HS-5 (cell line): ENCODE data around the gene MYB.
A peak's percentile ranks its signal among the peaks of the same experiment; 100 is the strongest.

ENCODE experiments used
- DNase-seq: peaks from one replicate; pipeline ENCODE4 v3.0.0-alpha.2; 2012; ENCODE audit warnings: low read depth

Gene MYB

GRCh38 chr6:135189344-135189743 lies 8.2 kb downstream of the MYB start:
- DNase-seq, result no peak

DNA sequence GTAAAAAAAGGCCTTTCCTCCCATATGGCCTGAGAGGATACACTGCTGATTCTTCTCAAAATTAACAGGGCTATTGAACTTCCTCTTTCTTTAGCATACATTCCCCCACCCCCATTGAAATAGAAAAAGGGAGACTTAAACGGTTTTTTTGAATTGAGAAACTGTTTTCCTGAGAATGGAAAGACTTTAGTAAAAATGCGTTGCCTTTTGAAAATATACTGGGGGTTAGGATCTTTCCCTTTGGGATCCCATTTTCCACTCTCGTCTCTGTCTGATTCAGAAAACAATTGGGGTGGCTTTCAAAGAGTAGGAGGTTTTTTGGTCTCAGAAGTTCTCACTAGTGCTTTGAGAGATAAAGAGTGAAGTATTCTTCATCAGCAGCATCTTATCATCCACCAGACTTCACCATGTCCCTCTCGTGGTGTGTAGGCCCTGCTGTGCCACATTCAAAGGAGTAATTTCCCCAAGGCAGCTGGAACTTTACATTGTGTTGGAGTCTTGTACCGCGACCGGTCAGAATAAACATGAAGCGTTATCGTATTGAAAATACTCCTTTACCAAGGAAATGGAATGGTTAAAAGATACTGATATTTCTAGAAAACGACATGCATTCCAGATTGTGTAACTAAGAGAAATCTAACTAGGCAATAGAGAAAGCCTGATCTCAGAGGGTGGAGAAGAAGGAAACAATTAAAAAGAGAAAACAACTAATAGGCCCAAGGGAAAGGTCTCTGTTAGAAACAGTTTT lies 10.6 kb downstream of the MYB start:
- no peak for DNase-seq

- no peak for DNase-seq
These were observed 11.4 kb downstream of the MYB start for GRCh38 chr6:135192256-135193174.

GRCh38 chr6:135193221-135193620 lies 12.1 kb downstream of the MYB start:
- no peak for DNase-seq

- no peak for DNase-seq
These were observed 13.9 kb downstream of the MYB start for GRCh38 chr6:135195041-135195440.

GRCh38 chr6:135195522-135195921 lies 14.4 kb downstream of the MYB start:
- no peak for DNase-seq

- no peak for DNase-seq
These were observed 15.8 kb downstream of the MYB start for GRCh38 chr6:135196739-135197510.

DNA sequence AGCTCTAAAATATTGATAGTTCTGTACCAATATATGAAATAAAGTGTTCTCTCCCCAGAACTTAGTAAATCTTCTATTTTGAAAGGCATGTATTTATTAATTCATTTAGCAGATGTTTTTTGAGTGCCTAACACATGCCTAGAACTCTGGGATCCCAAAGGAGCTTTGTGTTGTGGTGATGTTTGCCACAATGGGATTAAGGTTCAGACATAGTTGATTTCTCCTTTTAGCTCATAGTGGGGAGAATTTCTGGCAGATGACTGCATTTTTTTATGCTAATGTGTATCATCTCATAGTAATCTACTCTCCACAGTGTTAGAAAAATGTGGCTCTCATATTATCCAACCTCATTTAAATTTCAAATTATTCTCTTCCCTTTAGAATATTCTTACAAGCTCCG lies 21.7 kb downstream of the MYB start:
- no peak for DNase-seq

DNA sequence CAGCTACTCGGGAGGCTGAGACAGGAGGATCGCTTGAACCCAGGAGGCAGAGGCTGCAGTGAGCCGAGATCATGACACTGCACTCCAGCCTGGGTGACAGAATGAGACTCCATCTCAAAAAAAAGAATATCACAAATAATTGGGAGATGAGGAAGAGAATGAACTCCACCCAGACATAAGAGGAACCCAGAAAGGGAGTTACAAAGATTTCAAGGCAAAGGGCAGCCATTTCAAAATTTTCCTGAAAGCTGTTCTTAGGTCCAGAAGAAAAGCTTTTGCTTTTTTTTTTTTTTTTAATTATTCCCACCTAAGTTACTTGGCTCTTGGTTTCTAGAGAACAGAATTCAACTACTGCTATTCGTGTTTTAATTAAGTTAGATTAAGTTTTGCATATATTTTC lies 23.8 kb downstream of the MYB start:
- DNase-seq, result no peak

GRCh38 chr6:135209803-135210202 lies 28.7 kb downstream of the MYB start:
- no peak for DNase-seq

GRCh38 chr6:135210632-135211305 lies 29.7 kb downstream of the MYB start:
- DNase-seq, result no peak

DNA sequence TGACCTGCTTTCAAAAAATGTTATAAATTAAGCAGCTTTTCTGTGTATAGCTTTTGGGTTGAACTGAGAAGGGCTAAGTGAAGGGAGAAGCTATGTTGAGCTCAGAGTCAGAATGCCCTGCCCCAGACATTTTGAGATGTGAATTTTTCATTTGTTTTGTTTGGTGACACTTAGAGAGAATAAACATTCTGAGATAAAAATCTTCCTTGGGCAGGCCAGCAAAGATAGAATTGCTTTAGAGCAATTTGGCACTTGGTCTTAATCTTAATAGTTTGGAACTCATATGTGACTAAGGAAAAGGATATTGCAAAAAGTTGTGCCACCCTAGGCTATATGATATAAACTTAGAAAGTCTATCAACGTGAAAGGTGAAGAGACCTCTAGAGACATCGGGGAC lies 30.2 kb downstream of the MYB start:
- no peak for DNase-seq

- peak; percentile 25 for DNase-seq
These were observed 31.1 kb downstream of the MYB start for GRCh38 chr6:135212020-135212806.

- DNase-seq, result peak; percentile 13
These were observed 31.8 kb downstream of the MYB start for GRCh38 chr6:135212935-135213334.

GRCh38 chr6:135213616-135214015 lies 32.5 kb downstream of the MYB start:
- no peak for DNase-seq

- DNase-seq, result no peak
These were observed 34.1 kb downstream of the MYB start for GRCh38 chr6:135215160-135215559.

DNA sequence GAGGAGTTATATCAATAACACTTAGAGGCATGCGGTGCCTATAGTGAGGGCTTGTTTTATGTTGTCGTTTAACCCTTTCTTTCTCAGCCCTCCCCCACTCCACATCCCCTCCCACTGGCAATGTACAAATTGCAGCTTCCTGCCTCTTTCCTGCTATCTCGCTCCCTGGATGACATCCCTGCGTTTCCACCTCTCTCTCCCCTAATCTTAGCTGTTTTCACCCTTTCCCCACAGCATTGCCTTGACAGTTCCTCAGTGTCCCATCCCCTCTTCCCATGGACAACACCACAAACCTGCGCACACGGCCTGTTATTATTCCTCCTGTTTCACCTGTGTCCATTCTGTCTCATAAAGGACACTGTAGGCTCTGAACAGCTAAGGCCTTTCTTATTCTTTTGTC lies 34.5 kb downstream of the MYB start:
- DNase-seq, result no peak

DNA sequence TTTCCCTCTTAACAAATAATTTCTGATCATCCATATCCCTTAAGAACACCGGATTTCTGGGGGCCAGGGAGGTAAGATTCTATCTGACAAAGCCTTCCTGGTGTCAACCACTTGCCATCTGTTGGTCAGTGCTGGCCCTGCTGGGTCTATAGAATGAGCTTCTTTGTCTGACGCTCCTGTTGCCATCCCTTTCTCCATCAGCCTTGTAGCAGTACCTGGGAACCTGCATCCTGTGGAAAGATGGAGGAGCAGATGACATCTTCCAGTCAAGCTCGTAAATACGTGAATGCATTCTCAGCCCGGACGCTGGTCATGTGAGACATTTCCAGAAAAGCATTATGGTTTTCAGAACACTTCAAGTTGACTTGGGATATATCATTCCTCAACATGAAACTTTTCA lies 36.6 kb downstream of the MYB start:
- no peak for DNase-seq

GRCh38 chr6:135219346-135219745 lies 38.2 kb downstream of the MYB start:
- DNase-seq, result no peak

DNA sequence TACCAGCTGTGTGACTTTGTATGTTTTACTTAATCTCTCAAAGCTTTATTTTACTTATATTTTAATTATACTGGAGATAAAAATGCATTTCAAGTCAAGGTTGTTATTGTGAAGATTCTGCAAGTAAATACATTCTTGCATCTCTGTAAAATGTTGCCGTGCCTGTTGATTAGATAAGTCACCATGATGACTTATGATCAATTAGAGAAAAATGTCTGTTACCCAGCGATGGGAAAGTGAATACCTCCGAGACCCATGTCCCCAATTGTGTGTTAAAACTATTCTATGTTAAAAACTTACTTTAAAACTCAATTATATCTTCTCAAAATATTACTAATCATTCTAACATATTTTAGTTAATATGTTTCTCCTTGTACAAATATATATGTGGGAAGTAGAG lies 39.9 kb downstream of the MYB start:
- no peak for DNase-seq

DNA sequence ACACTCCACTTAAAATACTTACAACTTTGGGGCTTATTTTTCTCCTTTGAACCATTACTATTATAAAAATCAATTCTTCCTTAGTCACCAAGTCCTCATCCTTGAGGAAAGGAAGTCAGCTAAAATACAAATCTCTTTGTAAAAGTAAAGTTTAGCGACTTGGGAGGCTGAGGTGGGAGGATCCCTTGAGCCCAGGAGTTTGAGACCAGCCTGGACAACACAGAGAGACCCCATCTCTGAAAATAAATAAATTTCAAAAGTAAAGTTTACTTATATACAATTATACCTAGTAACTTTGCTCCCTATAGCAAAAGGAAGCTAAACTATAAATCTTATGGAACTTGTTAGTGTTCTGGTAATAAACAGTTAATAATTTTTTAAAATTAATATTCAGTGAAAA lies 40.4 kb downstream of the MYB start:
- DNase-seq, result no peak
